T-helper 22 cell (primary cell): ENCODE data around the gene MATK.

ENCODE experiments used
- DNase-seq: peaks from one replicate; pipeline ENCODE4 v3.0.0-alpha.2; 2020; ENCODE audit warnings: low read depth

Gene MATK

GRCh38 chr19:3788996-3789778 lies 3.0 kb upstream of the MATK start:
- DNase-seq = no peak

GRCh38 chr19:3785451-3785937 lies 687 bp downstream of the MATK start:
- DNase-seq = no peak

GRCh38 chr19:3784607-3785450 lies 1.4 kb downstream of the MATK start:
- no peak for DNase-seq

- DNase-seq = no peak
Observed at GRCh38 chr19:3783660-3784584, 2.3 kb downstream of the MATK start.

- no peak for DNase-seq
Observed at GRCh38 chr19:3782903-3783302, 3.3 kb downstream of the MATK start.

GRCh38 chr19:3782330-3782729 lies 3.9 kb downstream of the MATK start:
- DNase-seq = no peak

GRCh38 chr19:3781603-3782002 lies 4.6 kb downstream of the MATK start:
- DNase-seq = no peak

- DNase-seq = no peak
Observed at GRCh38 chr19:3780786-3781304, 5.3 kb downstream of the MATK start.

GRCh38 chr19:3778899-3779723 lies 7.1 kb downstream of the MATK start:
- DNase-seq = no peak

GRCh38 chr19:3778104-3778867 lies 7.9 kb downstream of the MATK start:
- DNase-seq = no peak

GRCh38 chr19:3776479-3777040 lies 9.6 kb downstream of the MATK start:
- no peak for DNase-seq

GRCh38 chr19:3775831-3776230 lies 10.3 kb downstream of the MATK start:
- no peak for DNase-seq

GRCh38 chr19:3775374-3775711 lies 10.8 kb downstream of the MATK start:
- no peak for DNase-seq

- DNase-seq = no peak
Observed at GRCh38 chr19:3774621-3775373, 11.4 kb downstream of the MATK start.

- no peak for DNase-seq
Observed at GRCh38 chr19:3773814-3774515, 12.2 kb downstream of the MATK start.

- no peak for DNase-seq
Observed at GRCh38 chr19:3771906-3772455, 14.2 kb downstream of the MATK start, which contains the start of gene RAX2. RAX2 (minus strand) TSS chr19:3772228; CDS start chr19:3771742, 486 bp downstream.

GRCh38 chr19:3771000-3771905 lies 14.9 kb downstream of the MATK start:
- no peak for DNase-seq
